ENCODE measurements around the gene SAMD10.
"Not testable (repeated sequence)": the region's sequence is repeated elsewhere in the genome, so short reads cannot be mapped to it uniquely, and the experiment has no call there.

SAMD10 gene

DNA sequence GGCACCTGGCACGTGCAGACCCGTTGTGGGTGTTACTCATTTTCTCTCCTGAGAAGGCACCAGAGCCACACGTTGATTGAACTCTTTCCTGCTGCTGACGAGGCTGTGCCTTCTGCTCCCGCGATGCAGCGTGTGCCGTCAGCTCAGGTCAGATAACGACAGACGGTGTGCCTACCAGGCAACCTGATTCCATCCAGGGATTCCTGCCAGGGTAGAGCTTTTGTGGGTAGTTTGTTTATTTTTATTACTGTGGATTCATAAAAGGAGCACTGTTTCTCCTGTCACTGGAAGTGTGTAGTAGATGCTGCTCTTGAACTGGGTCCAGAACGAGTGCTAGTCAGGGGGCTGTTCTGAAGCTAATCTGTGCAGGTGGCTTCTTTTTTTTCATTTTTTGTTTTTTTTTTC is 22.2 kb upstream of the SAMD10 start:
- DNase-seq (ENCODE audit: low read depth, low spot score), result no peak

DNA sequence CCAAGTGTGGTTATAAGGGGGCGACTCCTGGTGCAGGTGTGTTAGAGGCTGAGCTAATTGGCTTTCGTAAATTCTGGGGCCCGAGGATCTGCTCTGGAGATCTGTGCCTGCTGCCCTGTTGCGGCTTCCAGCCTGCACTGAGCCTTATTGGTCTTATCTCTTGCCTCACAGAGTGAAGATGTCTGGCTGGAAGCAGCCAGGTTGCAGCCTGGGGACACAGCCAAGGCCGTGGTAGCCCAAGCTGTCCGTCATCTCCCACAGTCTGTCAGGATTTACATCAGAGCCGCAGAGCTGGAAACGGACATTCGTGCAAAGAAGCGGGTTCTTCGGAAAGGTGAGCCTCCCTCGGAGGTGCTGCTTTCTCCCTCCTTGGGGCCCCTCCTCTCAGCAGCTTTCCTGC is 21.5 kb upstream of the SAMD10 start:
- no peak for DNase-seq (ENCODE audit: low read depth, low spot score)

DNA sequence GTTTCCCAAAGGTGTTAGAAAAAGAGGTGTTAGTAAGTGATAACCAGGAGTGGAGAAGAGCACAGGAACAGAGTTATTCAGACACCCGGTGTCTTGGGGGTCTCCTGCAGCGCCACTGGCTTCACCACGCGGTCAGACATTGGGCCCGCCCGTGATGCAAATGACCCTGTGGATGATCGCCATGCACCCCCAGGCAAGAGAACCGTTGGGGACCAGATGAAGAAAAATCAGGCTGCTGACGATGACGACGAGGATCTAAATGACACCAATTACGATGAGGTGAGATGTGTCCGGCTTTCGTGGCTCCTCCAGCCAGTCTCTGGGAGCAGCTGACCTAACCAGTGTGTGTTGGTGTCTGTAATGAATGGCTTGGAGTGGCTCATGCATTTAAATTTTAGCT is 3.5 kb upstream of the SAMD10 start:
- DNase-seq (ENCODE audit: low read depth, low spot score), result no peak

DNA sequence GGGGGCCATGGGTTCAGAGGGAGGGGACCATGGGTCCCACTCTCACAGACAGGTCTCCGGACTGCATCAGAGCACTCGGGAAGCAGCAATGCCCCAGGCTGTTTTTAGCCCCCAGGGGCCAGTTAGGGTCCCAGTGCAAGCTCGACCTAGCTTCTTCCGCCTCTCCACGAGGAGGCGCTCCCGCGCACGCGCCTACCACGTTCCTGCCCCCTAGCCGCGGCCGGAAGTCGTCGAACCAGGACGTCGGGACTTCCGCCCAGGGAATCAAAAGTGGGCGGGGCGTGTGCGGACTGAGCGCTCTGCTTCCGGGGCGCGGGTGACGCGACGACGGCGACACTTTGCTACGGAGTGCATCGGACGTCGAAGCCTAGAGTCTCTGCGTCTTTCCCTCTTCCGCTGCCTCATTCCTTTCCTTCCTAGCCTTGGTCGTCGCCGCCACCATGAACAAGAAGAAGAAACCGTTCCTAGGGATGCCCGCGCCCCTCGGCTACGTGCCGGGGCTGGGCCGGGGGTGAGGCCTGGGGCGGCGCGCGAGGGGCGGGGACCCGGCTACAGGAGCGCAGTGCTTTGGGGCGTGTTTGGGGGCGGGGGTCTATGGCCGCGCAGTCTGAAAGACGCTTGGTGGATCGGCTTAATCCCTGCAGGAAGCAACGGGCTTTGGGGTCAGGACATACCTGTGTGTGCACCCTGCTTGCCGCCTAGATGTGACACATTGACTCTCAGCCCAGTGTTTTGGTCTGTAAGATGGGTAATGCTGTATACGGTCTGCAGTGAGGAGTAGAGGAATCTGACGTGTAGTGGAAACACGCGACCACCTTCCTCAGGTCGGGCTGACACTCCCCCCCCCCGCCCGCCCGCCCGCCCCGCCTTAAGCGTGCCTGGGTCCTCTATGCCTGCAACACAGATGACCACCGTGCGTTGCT is 1.6 kb upstream of the SAMD10 start, which contains the start of gene PRPF6:
PRPF6 (plus strand) TSS at position 327 of the 923 bp plus-strand sequence; CDS start at position 441, 114 bp downstream.
- peak; percentile 80 for DNase-seq (ENCODE audit: low read depth, low spot score)

DNA sequence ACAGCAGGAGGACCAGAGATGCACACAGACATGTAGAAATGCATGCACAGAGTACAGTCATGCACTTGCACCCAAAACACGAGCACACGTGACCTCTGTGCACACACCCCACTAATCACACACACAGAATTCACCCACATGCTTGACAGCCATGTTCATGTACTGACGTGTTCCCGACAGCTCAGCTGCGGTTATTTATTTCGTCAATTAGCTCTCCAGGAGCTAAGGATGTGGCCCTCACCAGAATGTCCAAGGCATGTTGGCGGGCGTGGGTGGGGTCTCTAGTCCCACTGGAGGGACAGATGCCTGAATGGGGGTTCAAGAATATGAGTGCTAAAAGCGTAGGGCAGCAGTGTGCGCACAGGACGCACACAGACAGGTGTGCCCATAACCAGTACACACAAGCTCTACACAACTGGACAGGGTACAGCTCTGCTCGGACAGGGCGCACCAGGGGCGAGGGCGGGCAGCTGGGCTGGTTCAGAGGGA is 919 bp upstream of the SAMD10 start:
- no peak for DNase-seq (ENCODE audit: low read depth, low spot score)

DNA sequence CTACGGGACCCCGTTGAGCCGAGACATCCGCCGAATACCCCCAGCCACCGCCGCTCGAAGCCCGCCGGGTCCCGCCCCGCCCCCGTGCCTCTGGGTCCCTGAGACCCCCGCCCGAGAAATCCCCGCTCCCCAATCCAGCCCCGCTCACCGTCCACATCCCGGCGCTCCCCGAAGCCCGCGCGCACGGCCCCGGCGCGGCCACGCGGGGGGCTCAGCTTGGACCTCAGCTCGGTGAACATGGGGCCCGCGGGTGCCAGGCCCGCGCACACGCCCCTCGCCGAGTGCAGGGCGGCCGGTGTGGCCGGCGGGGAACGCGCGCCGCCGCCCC is 249 bp downstream of the SAMD10 start:
- no peak for DNase-seq (ENCODE audit: low read depth, low spot score)

DNA sequence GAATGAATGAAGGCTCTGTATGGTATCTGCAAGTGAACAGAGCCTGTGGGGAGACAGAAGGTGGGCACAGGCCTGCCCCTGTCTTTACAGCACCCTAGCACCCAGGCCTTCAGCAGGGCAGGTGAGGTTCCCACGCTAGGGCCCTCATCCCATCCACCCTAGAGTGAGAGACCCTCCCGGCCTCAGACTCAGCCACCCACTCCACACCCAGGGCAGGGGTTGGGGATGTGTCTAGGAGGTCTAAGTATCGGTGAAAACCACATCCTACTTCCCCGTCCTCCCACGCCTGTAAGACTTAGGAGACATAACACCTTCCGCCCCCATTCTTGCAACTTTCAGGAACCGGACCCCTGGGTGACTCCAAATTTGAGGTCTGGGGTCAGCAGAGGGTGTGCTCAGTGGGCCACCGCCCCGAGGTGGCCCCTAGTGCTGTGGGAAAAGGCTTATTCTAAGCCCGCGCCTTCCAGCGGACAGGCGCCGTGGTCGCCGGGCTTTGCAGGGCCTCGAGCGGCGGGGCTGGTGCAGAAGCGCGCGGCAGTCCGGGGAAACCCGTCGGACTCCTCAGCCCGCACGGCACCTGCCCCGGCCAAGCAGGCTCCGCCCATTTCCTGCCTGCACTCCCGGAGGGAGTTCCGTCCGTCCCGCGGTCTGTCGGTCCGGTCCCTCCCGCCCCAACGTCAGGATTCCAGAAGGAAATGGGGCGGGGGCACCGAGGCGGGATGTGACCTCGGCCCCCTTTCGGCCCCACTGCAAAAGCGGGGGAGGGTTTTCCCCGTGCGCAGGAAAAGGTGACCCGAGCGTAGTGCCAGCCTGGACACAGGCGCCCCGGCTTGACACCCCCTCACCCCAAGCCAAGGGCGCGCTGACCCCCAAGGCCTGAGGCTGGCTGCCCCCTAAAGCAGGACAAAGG is 868 bp downstream of the SAMD10 start:
- no peak for DNase-seq (ENCODE audit: low read depth, low spot score)

DNA sequence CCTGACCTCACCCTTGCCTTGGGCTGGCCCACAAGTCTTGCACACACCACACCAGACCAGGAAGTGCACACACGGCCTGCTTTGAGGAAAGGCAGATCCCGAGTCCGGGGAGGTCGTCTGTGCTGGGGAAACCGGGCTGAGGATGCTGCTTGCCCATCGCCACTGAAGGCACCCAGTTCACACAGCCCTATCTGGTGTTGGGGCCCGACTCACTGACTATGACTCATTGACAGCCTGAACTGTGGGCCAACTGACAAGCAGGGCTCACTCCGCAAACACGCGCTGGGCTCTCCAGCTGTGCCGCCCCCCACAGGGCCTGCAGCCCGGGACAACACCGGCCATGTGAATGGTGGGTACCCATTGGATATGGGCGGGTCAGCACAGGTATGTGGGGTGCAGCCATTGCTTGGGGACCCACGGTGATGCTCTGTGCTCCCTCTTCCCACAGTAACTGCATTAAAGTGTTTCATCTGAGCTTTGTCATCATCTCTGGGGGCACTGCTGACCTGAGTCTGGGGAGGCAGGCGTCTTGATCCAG is 1.6 kb downstream of the SAMD10 start:
- no peak for DNase-seq (ENCODE audit: low read depth, low spot score)

DNA sequence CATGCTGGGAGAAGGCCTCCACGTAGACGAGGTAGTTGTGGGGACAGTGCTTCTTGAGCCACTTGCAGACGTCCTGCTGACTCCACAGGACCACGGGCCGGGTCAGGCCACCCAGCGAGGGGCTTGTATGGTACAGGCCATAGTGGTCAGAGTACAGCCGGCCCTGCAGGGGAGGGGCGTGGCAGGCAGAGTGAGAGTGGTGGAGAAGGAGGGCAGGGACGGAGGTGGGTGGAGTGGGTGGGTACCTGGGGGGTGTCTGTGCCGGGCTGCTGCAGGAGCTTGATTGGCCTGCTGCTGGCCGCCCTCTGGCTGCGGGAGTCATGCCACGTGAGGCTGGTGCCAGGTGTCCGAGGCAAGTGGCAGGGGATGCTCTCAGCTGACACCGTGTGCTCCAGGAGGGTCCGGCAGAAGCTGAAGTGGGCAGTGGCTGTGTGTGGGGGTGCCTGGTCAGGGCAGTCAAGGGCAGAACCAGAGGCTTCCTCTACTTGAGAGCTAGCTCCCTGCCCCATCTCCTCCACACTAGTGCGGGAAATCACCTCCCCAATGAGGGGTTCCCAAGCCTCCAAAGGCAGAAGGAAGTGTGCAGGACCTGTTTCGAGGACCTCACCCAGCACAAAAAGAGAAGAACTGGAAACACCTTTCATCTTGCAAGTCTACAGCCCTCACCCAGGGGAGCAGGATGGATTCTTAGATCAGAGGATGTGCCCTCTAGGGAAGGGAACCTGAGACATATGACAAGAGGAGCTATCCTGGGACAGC is 2.3 kb downstream of the SAMD10 start:
- no peak for DNase-seq (ENCODE audit: low read depth, low spot score)

DNA sequence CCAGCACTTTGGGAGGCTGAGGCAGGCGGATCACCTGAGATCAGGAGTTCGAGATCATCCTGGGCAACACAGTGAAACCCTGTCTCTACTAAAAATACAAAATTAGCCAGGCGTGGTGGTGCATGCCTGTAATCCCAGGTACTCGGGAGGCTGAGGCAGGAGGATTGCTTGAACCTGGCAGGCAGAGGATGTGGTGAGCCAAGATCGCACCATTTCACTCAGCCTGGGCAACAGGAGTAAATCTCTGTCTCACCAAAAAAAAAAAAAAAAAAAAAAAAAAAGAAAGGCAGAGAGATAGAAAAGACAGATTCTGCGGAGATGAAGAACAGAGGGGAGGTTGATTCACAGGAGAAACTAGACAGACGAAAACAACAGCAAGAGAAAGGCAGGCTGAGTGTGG is 2.9 kb downstream of the SAMD10 start:
- DNase-seq (ENCODE audit: low read depth, low spot score), result not testable (repeated sequence)

DNA sequence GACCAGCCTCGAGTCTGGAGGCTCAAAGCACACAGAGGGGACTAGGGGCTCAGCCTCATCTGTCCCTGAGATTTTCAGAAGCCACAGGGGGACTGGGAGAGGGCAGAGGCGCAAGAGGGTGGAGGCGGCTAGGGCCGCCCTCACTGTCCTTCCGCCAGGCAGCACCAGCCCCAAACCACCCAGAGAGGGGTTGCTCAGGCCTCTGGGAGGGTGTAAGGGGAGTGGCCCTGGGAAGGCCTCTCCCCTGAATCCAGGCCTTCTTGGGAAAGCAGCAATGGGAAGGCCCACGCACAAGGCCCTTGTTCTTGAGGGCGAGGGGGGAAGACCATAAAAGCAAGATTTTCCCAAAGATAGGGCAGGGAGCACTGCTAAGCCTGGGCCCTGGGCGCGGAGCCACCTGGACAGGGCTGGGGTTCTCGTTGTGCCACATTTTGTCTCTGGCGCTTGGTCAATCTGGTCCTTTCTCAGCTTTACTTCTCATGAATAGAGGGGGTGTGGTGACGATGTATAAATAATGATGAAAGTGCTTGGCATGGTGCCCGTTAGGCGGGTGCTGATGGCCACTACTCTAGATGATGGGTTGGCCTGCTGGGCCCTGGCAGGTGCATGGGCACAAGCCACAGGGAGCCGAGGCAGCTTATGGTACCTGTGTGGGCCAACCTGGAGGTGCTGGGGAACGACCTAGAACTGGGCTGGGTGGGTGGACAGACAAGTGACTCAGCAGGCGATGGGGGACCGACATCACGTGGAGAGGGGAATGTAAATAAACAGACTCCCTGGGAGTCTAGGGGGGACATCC is 4.8 kb downstream of the SAMD10 start:
- DNase-seq (ENCODE audit: low read depth, low spot score), result no peak

DNA sequence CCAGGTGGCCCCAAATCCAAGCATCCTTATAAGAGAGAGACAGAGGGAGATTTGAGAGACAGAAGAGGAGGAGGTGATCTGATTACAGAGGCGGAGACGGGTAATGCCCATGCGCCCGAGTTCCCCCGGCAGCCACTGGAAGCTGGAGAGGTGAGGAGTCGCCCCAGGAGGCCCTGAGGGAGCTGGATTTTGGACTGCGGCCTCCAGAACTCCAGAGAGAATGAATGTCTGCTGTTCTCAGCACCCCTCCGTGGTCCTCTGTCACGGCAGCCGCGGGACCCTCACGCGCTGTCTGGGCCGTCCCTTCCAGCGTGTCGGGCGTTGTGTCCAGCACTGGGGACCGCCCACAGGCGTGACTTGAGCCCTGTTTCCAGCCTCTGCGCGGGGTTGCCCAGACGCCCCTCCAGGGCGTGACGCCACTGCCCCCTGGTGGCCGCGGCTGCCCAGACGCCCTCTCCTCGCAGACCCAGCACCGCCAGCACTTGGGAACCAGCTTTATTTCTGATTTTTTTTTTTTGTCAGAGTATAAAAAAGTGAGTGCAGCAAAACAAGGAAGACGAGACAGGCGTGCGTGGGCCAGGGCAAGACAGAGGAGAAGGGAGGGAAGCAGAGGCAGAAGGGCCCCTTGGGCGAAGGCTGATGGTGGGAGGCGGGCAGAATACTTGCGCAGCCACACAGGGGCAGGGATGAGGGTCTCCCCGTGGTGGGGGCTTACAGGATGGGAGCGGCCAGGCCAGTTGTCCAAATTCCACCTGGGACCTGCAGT is 5.6 kb downstream of the SAMD10 start:
- DNase-seq (ENCODE audit: low read depth, low spot score), result no peak

DNA sequence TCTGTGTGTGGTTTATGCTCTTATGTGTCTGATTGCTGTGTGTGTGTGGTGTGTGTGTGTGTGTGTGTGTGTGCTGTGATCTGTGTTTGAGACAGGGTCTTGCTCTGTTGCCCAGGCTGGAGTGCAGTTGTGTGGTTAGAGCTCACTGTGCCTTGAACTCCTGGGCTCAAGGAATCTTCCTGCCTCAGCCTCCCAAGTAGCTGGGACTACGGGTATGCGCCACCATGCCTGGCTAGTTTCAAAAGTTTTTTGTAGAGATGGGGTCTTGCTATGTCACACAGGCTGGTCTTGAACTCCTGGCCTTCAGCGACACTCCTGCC is 6.3 kb downstream of the SAMD10 start:
- DNase-seq (ENCODE audit: low read depth, low spot score), result no peak

DNA sequence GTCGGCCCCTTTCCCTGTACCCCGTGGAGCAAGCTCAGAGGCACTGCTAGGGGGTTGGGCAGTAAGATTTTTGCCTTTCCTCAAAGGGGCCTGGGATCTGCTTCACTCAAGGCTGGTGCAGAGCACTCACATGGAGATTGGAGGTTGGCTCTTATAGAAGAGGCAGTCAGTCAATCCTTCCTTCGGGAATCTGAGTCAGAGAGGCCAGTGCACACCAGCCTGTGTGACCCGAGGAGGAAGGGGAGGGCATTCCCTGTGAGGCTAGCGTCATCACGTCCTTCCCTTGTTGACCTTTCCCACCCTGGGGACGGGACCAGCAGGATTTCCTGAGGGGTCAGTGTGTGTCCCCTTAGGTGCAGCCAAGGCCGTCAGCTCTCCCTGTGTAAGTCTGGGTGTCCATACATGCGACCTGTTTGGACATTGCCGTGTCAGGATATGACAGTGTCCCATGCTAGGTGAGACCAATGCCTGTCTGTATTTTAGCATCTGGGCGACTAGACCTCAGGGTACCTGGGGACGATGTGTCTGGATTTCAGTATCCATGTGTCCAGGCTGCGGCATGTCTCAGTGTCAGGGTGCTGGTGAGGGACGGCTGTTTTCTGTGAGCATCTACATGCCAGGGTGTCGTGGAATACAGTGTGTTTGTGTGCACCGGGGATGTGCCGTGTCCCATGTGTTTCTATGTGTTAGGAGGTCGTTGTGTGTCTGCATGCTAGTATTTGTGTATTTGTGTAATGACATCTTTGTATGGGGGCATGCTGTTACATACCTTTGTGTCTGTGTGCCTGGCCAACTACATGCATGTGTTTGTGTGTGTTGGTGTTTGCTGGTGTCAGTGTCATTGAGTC is 6.9 kb downstream of the SAMD10 start:
- DNase-seq (ENCODE audit: low read depth, low spot score), result no peak

DNA sequence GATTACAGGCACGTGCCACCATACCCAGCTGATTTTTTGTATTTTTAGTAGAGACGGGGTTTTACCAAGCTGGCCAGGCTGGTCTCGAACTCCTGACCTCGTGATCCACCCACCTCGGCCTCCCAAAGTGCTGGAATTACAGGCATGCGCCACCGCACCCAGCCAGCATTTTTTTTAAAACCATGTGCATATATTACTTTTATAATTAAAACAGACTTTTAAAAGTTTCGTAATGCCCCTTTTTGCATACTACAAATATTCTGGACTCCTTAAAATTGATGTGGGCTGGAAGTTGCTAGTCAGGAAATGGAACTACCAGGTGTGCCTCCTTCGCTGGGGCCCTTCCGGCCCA is 7.5 kb downstream of the SAMD10 start:
- not testable (repeated sequence) for DNase-seq (ENCODE audit: low read depth, low spot score)

DNA sequence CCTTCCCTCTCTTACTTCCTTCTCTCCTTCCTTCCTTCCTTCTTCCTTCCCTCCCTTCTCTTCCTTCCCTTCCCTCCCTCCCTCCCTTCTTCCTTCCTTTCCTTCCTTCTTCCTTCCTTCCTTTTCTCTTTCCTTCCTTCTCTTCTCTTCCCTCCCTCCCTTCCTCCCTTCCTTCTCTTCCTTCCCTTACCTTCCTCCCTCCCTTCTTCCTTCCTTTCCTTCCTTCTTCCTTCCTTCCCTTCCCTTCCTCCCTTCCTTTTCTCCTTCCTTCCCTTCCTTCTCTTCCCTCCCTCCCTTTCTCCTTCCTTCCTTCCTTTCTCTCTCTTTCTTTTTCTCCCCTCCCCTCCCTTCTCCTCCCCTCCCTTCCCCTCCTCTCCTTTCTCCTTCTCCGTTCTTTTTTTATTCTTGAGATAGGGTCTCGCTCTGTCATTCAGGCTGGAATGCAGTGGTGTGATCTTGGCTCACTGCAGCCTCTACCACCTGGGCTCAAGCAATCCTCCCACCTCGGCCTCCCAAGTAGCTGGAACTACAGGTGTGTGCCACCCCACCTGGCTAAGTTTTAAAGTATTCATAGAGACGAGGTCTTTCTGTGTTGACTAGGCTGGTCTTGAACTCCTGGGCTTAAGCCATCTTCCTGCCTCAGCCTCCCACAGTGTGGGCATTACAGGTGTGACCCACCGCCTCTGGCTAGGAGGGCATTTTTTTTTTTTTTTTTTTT is 8.6 kb downstream of the SAMD10 start:
- DNase-seq (ENCODE audit: low read depth, low spot score), result no peak

DNA sequence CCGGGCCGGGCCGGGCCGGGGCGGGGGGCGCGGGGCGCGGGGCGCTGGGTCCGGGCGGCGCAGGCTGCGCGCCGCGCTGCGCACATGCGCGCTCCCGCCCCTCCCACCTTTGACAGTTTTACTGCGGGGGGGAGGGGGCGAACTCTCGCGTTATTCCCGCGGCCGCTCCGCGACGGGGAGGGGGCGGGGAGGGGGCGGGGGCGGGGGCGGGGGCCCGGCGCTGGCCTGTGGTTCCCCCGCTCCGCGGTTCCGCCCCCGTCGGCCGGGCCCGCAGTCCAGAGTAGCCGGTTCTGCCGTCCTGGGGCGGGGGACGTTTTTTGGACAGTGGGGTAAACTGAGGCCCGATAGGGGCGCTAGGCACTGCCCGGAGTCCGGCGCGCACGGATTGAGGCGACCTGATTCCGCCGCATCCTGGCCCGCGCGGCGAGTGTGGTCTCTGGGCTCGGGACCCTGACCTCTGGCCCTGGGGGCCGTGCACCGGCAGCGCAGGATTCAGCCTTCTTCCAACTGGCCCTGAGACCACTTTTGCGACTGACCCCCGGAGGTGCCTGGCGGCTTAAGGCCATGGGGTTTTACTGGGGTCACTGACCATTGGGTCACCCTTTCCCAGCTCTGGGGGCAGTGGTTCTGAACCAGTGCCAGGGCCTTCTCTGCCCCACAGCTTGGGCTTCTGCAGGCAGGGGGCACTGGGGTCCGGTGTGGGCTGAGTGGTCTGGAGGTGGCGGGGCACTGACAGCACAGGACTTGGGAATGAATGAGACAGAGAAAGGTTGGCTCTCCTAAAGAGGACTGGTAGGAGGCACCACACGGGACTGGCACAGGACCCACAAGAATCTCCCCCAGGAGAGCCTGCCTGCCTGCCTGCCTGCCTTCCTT is 9.4 kb downstream of the SAMD10 start, which contains the start of gene ZNF512B:
ZNF512B (minus strand) TSS at position 93 of the 876 bp plus-strand sequence. CDS start 1,980 bp downstream, outside the sequence.
- DNase-seq (ENCODE audit: low read depth, low spot score), result no peak
